Type B pancreatic cell (in vitro differentiated cells): Measurements from ENCODE around the gene TRIM34. TPM values are rescaled to one million over a fixed set of nuclear protein-coding genes. Genes with fewer than 3 reads are reported as not detected.

ENCODE experiments used
- DNase-seq: peaks from one replicate; pipeline ENCODE4 v3.0.0; 2021; ENCODE audit warnings: mixed read lengths; ENCODE audit not compliant: unreplicated experiment; ENCODE audit errors: extremely low spot score
- H3K27ac Mint-ChIP-seq: 2 replicates; pipeline ENCODE4 v1.8.0; 2021; ENCODE audit warnings: mild to moderate bottlenecking, mixed read lengths
- H3K27me3 Mint-ChIP-seq: 2 replicates; pipeline ENCODE4 v1.8.0; 2021; ENCODE audit warnings: mixed read lengths
- H3K36me3 Mint-ChIP-seq: 2 replicates; pipeline ENCODE4 v1.8.0; 2021; ENCODE audit warnings: mixed read lengths
- H3K4me1 Mint-ChIP-seq: one replicate; pipeline ENCODE4 v1.8.0; 2021; ENCODE audit warnings: mixed read lengths; ENCODE audit not compliant: unreplicated experiment
- H3K4me3 Mint-ChIP-seq: 2 replicates; pipeline ENCODE4 v1.8.0; 2021; ENCODE audit warnings: mild to moderate bottlenecking, mixed read lengths
- H3K9me3 Mint-ChIP-seq: 2 replicates; pipeline ENCODE4 v1.8.0; 2021; ENCODE audit warnings: mixed read lengths
- total RNA-seq: library from RNA; stranded (reverse); gene quantifications from 2 replicates; pipeline ENCODE4 v1.2.1, GENCODE V29; 2021; ENCODE audit warnings: low replicate concordance
- TF ChIP-seq, protein P1 (sequence below): fragments of 200-600 bp; sonication (generic); conservative IDR thresholded peaks from 2 replicates; pipeline ENCODE4 v1.5.0; 2021; ENCODE audit warnings: antibody characterized with exemption, mild to moderate bottlenecking

Gene TRIM34
- total RNA-seq, 1 donor from 2014 or later, result 2.4 TPM

- Mint-ChIP-seq H3K36me3 (no peaks in the 10 kb centered on the region), H3K4me3 (no peak overlapping the region), H3K9me3 (no peaks in the 10 kb centered on the region), H3K27me3 (no peaks in the 10 kb centered on the region), H3K4me1 (peaks cover 13% of the 10 kb centered on the region), H3K27ac (no peak overlapping the region)
- TF ChIP-seq, protein P1, sequence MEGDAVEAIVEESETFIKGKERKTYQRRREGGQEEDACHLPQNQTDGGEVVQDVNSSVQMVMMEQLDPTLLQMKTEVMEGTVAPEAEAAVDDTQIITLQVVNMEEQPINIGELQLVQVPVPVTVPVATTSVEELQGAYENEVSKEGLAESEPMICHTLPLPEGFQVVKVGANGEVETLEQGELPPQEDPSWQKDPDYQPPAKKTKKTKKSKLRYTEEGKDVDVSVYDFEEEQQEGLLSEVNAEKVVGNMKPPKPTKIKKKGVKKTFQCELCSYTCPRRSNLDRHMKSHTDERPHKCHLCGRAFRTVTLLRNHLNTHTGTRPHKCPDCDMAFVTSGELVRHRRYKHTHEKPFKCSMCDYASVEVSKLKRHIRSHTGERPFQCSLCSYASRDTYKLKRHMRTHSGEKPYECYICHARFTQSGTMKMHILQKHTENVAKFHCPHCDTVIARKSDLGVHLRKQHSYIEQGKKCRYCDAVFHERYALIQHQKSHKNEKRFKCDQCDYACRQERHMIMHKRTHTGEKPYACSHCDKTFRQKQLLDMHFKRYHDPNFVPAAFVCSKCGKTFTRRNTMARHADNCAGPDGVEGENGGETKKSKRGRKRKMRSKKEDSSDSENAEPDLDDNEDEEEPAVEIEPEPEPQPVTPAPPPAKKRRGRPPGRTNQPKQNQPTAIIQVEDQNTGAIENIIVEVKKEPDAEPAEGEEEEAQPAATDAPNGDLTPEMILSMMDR, result no peak
- no peak for DNase-seq
Measured at GRCh38 chr11:5591613-5592012, 33.2 kb upstream of the TRIM34 start.

DNA sequence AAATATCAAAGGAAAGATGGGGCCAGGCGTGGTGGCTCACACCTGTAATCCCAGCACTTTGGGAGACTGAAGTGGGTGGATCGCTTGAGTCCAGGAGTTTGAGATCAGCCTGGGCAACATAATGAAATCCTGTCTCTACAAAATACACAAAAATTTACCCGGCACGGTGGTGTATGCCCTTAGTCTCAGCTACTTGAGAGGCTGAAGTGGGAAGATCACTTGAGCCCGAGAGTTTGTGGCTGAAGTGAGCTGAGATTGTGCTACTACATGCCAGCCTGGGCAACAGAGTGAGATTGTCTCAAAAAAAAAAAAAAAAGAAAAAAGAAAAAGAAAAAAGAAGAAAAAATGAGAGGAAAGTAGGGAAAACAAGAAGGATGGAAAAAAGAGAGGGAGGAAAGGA lies 32.2 kb upstream of the TRIM34 start:
- TF ChIP-seq, protein P1, result no peak
- H3K27me3 Mint-ChIP-seq, result no peaks in the 10 kb centered on the region
- peaks cover 22% of the 10 kb centered on the region for H3K4me1 Mint-ChIP-seq
- H3K4me3 Mint-ChIP-seq, result no peak overlapping the region
- H3K36me3 Mint-ChIP-seq, result no peaks in the 10 kb centered on the region
- no peaks in the 10 kb centered on the region for H3K9me3 Mint-ChIP-seq
- H3K27ac Mint-ChIP-seq, result no peak overlapping the region
- no peak for DNase-seq

GRCh38 chr11:5593146-5593545 lies 31.7 kb upstream of the TRIM34 start:
- Mint-ChIP-seq H3K36me3 (no peaks in the 10 kb centered on the region), H3K9me3 (no peaks in the 10 kb centered on the region), H3K27me3 (no peaks in the 10 kb centered on the region), H3K4me1 (peaks cover 27% of the 10 kb centered on the region), H3K4me3 (no peak overlapping the region), H3K27ac (no peak overlapping the region)
- TF ChIP-seq, protein P1, result no peak
- no peak for DNase-seq

- no peak for DNase-seq
- peaks cover 33% of the 10 kb centered on the region for H3K4me1 Mint-ChIP-seq
- peak within 1 kb of the TSS; percentile 71 for H3K27ac Mint-ChIP-seq
- H3K9me3 Mint-ChIP-seq, result no peaks in the 10 kb centered on the region
- peak within 1 kb of the TSS; percentile 91 for H3K4me3 Mint-ChIP-seq
- no peaks in the 10 kb centered on the region for H3K27me3 Mint-ChIP-seq
- TF ChIP-seq, protein P1, result no peak
- H3K36me3 Mint-ChIP-seq, result no peaks in the 10 kb centered on the region
Measured at GRCh38 chr11:5596607-5597201, 28.1 kb upstream of the TRIM34 start, which contains the start of gene TRIM6. Gene TRIM6, plus strand, starts transcription at chr11:5596637. Its CDS starts 261 bp downstream, at chr11:5596898.

GRCh38 chr11:5597953-5598352 lies 26.8 kb upstream of the TRIM34 start:
- Mint-ChIP-seq H3K27ac (no peak overlapping the region), H3K4me3 (peak overlapping the region; percentile 65), H3K9me3 (no peaks in the 10 kb centered on the region), H3K27me3 (no peaks in the 10 kb centered on the region), H3K4me1 (peaks cover 32% of the 10 kb centered on the region), H3K36me3 (no peaks in the 10 kb centered on the region)
- TF ChIP-seq, protein P1, result no peak
- DNase-seq, result no peak
